GM23338 (cell line): ENCODE results near the gene C6orf136. TPM values are rescaled to one million over a fixed set of nuclear protein-coding genes. Genes with fewer than 3 reads are reported as not detected.

Experiments
- ATAC-seq: fragments of 200-7000 bp; cut with Tn5 transposase; 3 replicates; pipeline ENCODE4 v1.9.1; 2020
- DNase-seq: peaks from one replicate; pipeline ENCODE4 v3.0.0-alpha.2; 2015; ENCODE audit warnings: low spot score
- H2AFZ ChIP-seq: fragments of 200-600 bp; sonication (generic); 2 replicates; pipeline ENCODE4 v1.8.0; 2016; ENCODE audit warnings: antibody characterized with exemption, mild to moderate bottlenecking, moderate library complexity
- H3F3A ChIP-seq: fragments of 200-600 bp; sonication (generic); replicated peaks from 2 replicates; pipeline ENCODE4 v1.8.0; 2017; ENCODE audit warnings: antibody characterized with exemption, mixed run types, low read depth
- H3K27ac ChIP-seq: fragments of 200-600 bp; sonication (generic); 2 replicates; pipeline ENCODE4 v1.6.1; 2016; ENCODE audit warnings: low read depth
- H3K27me3 ChIP-seq: fragments of 200-600 bp; sonication (generic); 2 replicates; pipeline ENCODE4 v1.8.0; 2016; ENCODE audit warnings: mild to moderate bottlenecking, mixed run types, moderate library complexity; ENCODE audit not compliant: insufficient read depth
- H3K36me3 ChIP-seq: fragments of 200-600 bp; sonication (generic); 2 replicates; pipeline ENCODE4 v1.8.0; 2016; ENCODE audit warnings: mild to moderate bottlenecking; ENCODE audit not compliant: insufficient read depth
- H3K4me1 ChIP-seq: fragments of 200-600 bp; sonication (generic); 2 replicates; pipeline ENCODE4 v1.8.0; 2016; ENCODE audit warnings: mild to moderate bottlenecking, moderate library complexity; ENCODE audit not compliant: insufficient read depth
- H3K4me2 ChIP-seq: fragments of 200-600 bp; sonication (generic); 2 replicates; pipeline ENCODE4 v1.7.1; 2017; ENCODE audit warnings: mixed run types
- H3K4me3 ChIP-seq: fragments of 200-600 bp; sonication (generic); 2 replicates; pipeline ENCODE4 v1.6.1; 2016; ENCODE audit warnings: mixed run types
- H3K79me2 ChIP-seq: fragments of 200-600 bp; sonication (generic); replicated peaks from 2 replicates; pipeline ENCODE4 v1.8.0; 2017; ENCODE audit warnings: mild to moderate bottlenecking; ENCODE audit not compliant: insufficient read depth
- H3K9me2 ChIP-seq: fragments of 200-600 bp; sonication (generic); 2 replicates; pipeline ENCODE4 v1.8.0; 2017; ENCODE audit not compliant: insufficient read depth
- H4K20me1 ChIP-seq: fragments of 200-600 bp; sonication (generic); replicated peaks from 2 replicates; pipeline ENCODE4 v1.8.0; 2017; ENCODE audit warnings: mild to moderate bottlenecking; ENCODE audit not compliant: insufficient read depth
- H3K27ac Mint-ChIP-seq: 2 replicates; pipeline ENCODE4 v1.8.0; 2020; ENCODE audit warnings: inconsistent platforms, mild to moderate bottlenecking, moderate library complexity, mixed read lengths
- H3K27me3 Mint-ChIP-seq: 3 replicates; pipeline ENCODE4 v1.8.0; 2022; ENCODE audit warnings: low read depth, mild to moderate bottlenecking, moderate library complexity, mixed read lengths, inconsistent platforms; ENCODE audit not compliant: insufficient read depth, poor library complexity
- H3K36me3 Mint-ChIP-seq: 3 replicates; pipeline ENCODE4 v1.8.0; 2021; ENCODE audit warnings: low read depth, mild to moderate bottlenecking, inconsistent platforms, moderate library complexity, mixed read lengths
- H3K4me1 Mint-ChIP-seq: 3 replicates; pipeline ENCODE4 v1.8.0; 2020; ENCODE audit warnings: mild to moderate bottlenecking, inconsistent platforms, mixed read lengths
- H3K4me3 Mint-ChIP-seq: 3 replicates; pipeline ENCODE4 v1.8.0; 2021; ENCODE audit warnings: moderate library complexity, mild to moderate bottlenecking, inconsistent platforms, mixed read lengths
- H3K9me3 Mint-ChIP-seq: 3 replicates; pipeline ENCODE4 v1.8.0; 2020; ENCODE audit warnings: moderate library complexity, mild to moderate bottlenecking, inconsistent platforms, mixed read lengths
- CREB1 ChIP-seq: fragments of 250-450 bp; sonication (Bioruptor Pico); IDR thresholded peaks from 2 replicates; pipeline ENCODE4 v1.5.0; 2020; ENCODE audit warnings: low read depth, mild to moderate bottlenecking, moderate library complexity
- ETS1 ChIP-seq: IDR thresholded peaks from 2 replicates; pipeline ENCODE4 v1.6.1; 2016; ENCODE audit warnings: antibody characterized with exemption
- EZH2 ChIP-seq: fragments of 200-600 bp; sonication (generic); IDR thresholded peaks from one replicate; pipeline ENCODE4 v1.8.0; 2017; ENCODE audit warnings: antibody characterized with exemption, mild to moderate bottlenecking, low read depth; ENCODE audit not compliant: unreplicated experiment
- EZH2phosphoT487 ChIP-seq: fragments of 200-600 bp; sonication (generic); IDR thresholded peaks from one replicate; pipeline ENCODE4 v1.8.1; 2018; ENCODE audit warnings: antibody characterized with exemption; ENCODE audit not compliant: unreplicated experiment
- JUNB ChIP-seq: IDR thresholded peaks from one replicate; pipeline ENCODE4 v1.6.1; 2016; ENCODE audit warnings: antibody characterized with exemption; ENCODE audit not compliant: unreplicated experiment
- NANOG ChIP-seq: IDR thresholded peaks from 2 replicates; pipeline ENCODE4 v1.6.1; 2016; ENCODE audit warnings: antibody characterized with exemption, borderline replicate concordance
- POLR2AphosphoS5 ChIP-seq: IDR thresholded peaks from 2 replicates; pipeline ENCODE4 v1.6.1; 2016; ENCODE audit warnings: antibody characterized with exemption, low read depth
- STAT1 ChIP-seq: IDR thresholded peaks from one replicate; pipeline ENCODE4 v1.6.1; 2016; ENCODE audit warnings: antibody characterized with exemption; ENCODE audit not compliant: unreplicated experiment
- ZNF114 ChIP-seq: fragments of 250-450 bp; sonication (Bioruptor Pico); IDR thresholded peaks from 2 replicates; pipeline ENCODE4 v1.5.0; 2020; ENCODE audit warnings: mild to moderate bottlenecking, moderate library complexity
- ZNF331 ChIP-seq: fragments of 250-450 bp; sonication (Bioruptor Pico); IDR thresholded peaks from 2 replicates; pipeline ENCODE4 v1.5.0; 2020; ENCODE audit warnings: low read depth, mild to moderate bottlenecking, moderate library complexity
- polyA plus RNA-seq: library from polyadenylated mRNA; unstranded; fragments of >200 nt; fragmentation: Nextera tagmentation; extraction: Ambion mirVana; gene quantifications from 2 replicates; pipeline ENCODE4 v1.2.1, GENCODE V29; 2016
- total RNA-seq: library from RNA; depleted of rRNA; stranded (reverse); fragments of >200 nt; shearing (Covaris generic); gene quantifications from 2 replicates; pipeline ENCODE4 v1.2.3, GENCODE V29; 2014
- TF ChIP-seq, protein P1 (sequence below), 2 experiments: fragments of 200-600 bp in 1 of 2; sonication (generic) in 1 of 2; conservative IDR thresholded peaks; 2 replicates each; pipeline versions ENCODE4 v1.5.1 to v1.6.1; 2016 to 2017; ENCODE audit warnings: antibody characterized with exemption in 2 of 2, low read depth in 2 of 2, mild to moderate bottlenecking in 2 of 2, moderate library complexity in 1 of 2
- TF ChIP-seq, protein P2 (sequence below): fragments of 250-450 bp; sonication (Bioruptor Pico); IDR thresholded peaks from 2 replicates; pipeline ENCODE4 v1.5.0; 2020; ENCODE audit warnings: mild to moderate bottlenecking, moderate library complexity
- TF ChIP-seq, protein P3 (sequence below): IDR thresholded peaks from one replicate; pipeline ENCODE4 v1.6.1; 2018; ENCODE audit warnings: antibody characterized with exemption; ENCODE audit not compliant: unreplicated experiment

The C6orf136 gene
- total and polyA plus RNA-seq, 2 experiments from 2014 or later, result 12.5 to 27.5 TPM

GRCh38 chr6:30626484-30627366, 20.2 kb upstream of the C6orf136 start, which contains the start of gene ATAT1:
TSS of gene ATAT1 (plus strand) at chr6:30626874.
- peak within 1 kb of the TSS; percentile 79 for H3K27ac ChIP-seq
- TF ChIP-seq NANOG (no peak), CREB1 (peak; percentile 90), POLR2AphosphoS5 (peak; percentile 91), STAT1 (no peak), JUNB (no peak), ZNF114 (no peak), ZNF331 (CRISPR knock-in tag) (no peak), ETS1 (peak; percentile 69), EZH2 (no peak), EZH2phosphoT487 (no peak)
- TF ChIP-seq, protein P1, sequence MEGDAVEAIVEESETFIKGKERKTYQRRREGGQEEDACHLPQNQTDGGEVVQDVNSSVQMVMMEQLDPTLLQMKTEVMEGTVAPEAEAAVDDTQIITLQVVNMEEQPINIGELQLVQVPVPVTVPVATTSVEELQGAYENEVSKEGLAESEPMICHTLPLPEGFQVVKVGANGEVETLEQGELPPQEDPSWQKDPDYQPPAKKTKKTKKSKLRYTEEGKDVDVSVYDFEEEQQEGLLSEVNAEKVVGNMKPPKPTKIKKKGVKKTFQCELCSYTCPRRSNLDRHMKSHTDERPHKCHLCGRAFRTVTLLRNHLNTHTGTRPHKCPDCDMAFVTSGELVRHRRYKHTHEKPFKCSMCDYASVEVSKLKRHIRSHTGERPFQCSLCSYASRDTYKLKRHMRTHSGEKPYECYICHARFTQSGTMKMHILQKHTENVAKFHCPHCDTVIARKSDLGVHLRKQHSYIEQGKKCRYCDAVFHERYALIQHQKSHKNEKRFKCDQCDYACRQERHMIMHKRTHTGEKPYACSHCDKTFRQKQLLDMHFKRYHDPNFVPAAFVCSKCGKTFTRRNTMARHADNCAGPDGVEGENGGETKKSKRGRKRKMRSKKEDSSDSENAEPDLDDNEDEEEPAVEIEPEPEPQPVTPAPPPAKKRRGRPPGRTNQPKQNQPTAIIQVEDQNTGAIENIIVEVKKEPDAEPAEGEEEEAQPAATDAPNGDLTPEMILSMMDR (conservative IDR thresholded peaks at IDR 0.05; ENCODE audit: low read depth in 2 of 2), result peak; percentile 36 to 56
- TF ChIP-seq, protein P2, sequence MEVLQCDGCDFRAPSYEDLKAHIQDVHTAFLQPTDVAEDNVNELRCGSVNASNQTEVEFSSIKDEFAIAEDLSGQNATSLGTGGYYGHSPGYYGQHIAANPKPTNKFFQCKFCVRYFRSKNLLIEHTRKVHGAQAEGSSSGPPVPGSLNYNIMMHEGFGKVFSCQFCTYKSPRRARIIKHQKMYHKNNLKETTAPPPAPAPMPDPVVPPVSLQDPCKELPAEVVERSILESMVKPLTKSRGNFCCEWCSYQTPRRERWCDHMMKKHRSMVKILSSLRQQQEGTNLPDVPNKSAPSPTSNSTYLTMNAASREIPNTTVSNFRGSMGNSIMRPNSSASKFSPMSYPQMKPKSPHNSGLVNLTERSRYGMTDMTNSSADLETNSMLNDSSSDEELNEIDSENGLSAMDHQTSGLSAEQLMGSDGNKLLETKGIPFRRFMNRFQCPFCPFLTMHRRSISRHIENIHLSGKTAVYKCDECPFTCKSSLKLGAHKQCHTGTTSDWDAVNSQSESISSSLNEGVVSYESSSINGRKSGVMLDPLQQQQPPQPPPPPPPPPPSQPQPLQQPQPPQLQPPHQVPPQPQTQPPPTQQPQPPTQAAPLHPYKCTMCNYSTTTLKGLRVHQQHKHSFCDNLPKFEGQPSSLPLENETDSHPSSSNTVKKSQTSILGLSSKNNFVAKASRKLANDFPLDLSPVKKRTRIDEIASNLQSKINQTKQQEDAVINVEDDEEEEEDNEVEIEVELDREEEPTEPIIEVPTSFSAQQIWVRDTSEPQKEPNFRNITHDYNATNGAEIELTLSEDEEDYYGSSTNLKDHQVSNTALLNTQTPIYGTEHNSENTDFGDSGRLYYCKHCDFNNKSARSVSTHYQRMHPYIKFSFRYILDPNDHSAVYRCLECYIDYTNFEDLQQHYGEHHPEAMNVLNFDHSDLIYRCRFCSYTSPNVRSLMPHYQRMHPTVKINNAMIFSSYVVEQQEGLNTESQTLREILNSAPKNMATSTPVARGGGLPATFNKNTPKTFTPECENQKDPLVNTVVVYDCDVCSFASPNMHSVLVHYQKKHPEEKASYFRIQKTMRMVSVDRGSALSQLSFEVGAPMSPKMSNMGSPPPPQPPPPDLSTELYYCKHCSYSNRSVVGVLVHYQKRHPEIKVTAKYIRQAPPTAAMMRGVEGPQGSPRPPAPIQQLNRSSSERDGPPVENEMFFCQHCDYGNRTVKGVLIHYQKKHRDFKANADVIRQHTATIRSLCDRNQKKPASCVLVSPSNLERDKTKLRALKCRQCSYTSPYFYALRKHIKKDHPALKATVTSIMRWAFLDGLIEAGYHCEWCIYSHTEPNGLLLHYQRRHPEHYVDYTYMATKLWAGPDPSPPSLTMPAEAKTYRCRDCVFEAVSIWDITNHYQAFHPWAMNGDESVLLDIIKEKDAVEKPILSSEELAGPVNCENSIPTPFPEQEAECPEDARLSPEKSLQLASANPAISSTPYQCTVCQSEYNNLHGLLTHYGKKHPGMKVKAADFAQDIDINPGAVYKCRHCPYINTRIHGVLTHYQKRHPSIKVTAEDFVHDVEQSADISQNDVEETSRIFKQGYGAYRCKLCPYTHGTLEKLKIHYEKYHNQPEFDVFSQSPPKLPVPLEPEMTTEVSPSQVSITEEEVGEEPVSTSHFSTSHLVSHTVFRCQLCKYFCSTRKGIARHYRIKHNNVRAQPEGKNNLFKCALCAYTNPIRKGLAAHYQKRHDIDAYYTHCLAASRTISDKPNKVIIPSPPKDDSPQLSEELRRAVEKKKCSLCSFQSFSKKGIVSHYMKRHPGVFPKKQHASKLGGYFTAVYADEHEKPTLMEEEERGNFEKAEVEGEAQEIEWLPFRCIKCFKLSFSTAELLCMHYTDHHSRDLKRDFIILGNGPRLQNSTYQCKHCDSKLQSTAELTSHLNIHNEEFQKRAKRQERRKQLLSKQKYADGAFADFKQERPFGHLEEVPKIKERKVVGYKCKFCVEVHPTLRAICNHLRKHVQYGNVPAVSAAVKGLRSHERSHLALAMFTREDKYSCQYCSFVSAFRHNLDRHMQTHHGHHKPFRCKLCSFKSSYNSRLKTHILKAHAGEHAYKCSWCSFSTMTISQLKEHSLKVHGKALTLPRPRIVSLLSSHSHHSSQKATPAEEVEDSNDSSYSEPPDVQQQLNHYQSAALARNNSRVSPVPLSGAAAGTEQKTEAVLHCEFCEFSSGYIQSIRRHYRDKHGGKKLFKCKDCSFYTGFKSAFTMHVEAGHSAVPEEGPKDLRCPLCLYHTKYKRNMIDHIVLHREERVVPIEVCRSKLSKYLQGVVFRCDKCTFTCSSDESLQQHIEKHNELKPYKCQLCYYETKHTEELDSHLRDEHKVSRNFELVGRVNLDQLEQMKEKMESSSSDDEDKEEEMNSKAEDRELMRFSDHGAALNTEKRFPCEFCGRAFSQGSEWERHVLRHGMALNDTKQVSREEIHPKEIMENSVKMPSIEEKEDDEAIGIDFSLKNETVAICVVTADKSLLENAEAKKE, result no peak
- TF ChIP-seq, protein P3, sequence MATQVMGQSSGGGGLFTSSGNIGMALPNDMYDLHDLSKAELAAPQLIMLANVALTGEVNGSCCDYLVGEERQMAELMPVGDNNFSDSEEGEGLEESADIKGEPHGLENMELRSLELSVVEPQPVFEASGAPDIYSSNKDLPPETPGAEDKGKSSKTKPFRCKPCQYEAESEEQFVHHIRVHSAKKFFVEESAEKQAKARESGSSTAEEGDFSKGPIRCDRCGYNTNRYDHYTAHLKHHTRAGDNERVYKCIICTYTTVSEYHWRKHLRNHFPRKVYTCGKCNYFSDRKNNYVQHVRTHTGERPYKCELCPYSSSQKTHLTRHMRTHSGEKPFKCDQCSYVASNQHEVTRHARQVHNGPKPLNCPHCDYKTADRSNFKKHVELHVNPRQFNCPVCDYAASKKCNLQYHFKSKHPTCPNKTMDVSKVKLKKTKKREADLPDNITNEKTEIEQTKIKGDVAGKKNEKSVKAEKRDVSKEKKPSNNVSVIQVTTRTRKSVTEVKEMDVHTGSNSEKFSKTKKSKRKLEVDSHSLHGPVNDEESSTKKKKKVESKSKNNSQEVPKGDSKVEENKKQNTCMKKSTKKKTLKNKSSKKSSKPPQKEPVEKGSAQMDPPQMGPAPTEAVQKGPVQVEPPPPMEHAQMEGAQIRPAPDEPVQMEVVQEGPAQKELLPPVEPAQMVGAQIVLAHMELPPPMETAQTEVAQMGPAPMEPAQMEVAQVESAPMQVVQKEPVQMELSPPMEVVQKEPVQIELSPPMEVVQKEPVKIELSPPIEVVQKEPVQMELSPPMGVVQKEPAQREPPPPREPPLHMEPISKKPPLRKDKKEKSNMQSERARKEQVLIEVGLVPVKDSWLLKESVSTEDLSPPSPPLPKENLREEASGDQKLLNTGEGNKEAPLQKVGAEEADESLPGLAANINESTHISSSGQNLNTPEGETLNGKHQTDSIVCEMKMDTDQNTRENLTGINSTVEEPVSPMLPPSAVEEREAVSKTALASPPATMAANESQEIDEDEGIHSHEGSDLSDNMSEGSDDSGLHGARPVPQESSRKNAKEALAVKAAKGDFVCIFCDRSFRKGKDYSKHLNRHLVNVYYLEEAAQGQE, result no peak
- H3K27ac Mint-ChIP-seq, result peak within 1 kb of the TSS; percentile 97
- no peaks in the 10 kb centered on the region for H3K9me2 ChIP-seq
- ATAC-seq (peak; percentile 98), DNase-seq (peak; percentile 96)
- H3K36me3 Mint-ChIP-seq, result peaks cover 74% of the 10 kb centered on the region
- H3K36me3 ChIP-seq, result peaks cover 17% of the 10 kb centered on the region
- no peaks in the 10 kb centered on the region for H3K9me3 Mint-ChIP-seq
- H3K4me1 Mint-ChIP-seq, result peaks cover 14% of the 10 kb centered on the region
- H2AFZ ChIP-seq, result peak within 1 kb of the TSS; percentile 82; the same call in 1 of the 2 replicates
- H3K27me3 Mint-ChIP-seq, result peaks cover 19% of the 10 kb centered on the region
- no peaks in the 10 kb centered on the region; the same call in 1 of the 2 replicates for H4K20me1 ChIP-seq
- peak within 1 kb of the TSS; percentile 73 for H3K4me3 ChIP-seq
- peaks cover 8% of the 10 kb centered on the region for H3K79me2 ChIP-seq
- peaks cover 14% of the 10 kb centered on the region for H3K4me1 ChIP-seq
- no peaks in the 10 kb centered on the region for H3K27me3 ChIP-seq
- H3K4me3 Mint-ChIP-seq, result peak within 1 kb of the TSS; percentile 89
- H3K4me2 ChIP-seq, result peak within 1 kb of the TSS; percentile 91
- peaks cover 20% of the 10 kb centered on the region for H3F3A ChIP-seq
